Stimulated activated memory B cell treated with anti-CD40 and anti-IgM and Interleukin-4, amounts not matched to agents 10 μg/mL and 1 μg/mL and 100 μg/mL, for 72 hours (primary cell): ENCODE measurements around the gene ABCA4.
"Not testable (repeated sequence)": the region's sequence is repeated elsewhere in the genome, so short reads cannot be mapped to it uniquely, and the experiment has no call there.

ENCODE experiments used
- ATAC-seq: fragments of 150-1000 bp; cut with Tn5 transposase; 2 replicates; pipeline ENCODE4 v1.10.0; 2021
- H3K27ac Mint-ChIP-seq: one replicate; pipeline ENCODE4 v1.8.0; 2022; ENCODE audit warnings: mild to moderate bottlenecking, mixed read lengths
- H3K27me3 Mint-ChIP-seq: one replicate; pipeline ENCODE4 v1.8.0; 2022; ENCODE audit warnings: mixed read lengths
- H3K36me3 Mint-ChIP-seq: one replicate; pipeline ENCODE4 v1.8.0; 2022; ENCODE audit warnings: mixed read lengths
- H3K4me1 Mint-ChIP-seq: one replicate; pipeline ENCODE4 v1.8.0; 2022; ENCODE audit warnings: mixed read lengths
- H3K4me3 Mint-ChIP-seq: one replicate; pipeline ENCODE4 v1.8.0; 2022; ENCODE audit warnings: mild to moderate bottlenecking, moderate library complexity, mixed read lengths
- H3K9me3 Mint-ChIP-seq: one replicate; pipeline ENCODE4 v1.8.0; 2022; ENCODE audit warnings: mixed read lengths

ABCA4 gene

DNA sequence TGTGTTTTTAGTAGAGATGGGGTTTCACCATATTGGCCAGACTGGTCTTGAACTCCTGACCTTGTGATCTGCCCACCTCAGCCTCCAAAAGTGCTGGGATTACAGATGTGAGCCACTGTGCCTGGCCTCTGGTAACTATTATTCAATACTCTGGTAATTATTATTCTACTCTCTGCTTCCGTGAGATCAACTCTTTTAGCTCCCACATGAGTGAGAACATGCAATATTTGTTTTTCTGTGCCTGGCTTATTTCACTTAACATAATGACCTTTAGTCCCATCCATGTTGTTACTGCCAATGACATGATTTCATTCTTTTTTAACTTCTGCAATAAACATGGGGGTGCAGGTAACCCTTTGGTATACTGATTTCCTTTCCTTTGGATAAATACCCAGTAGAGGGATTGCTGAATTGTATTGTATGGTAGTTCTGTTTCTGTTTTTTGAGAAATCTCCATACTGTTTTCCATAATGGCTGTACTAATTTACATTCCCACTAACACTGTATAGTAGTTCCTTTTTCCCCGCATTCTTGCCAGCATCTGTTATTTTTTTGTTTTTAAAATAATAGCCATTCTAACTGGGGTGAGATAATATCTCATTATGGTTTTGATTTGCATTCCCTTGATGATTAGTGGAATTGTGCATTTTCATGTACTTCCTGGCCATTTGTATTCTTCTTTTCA lies 173.8 kb downstream of the ABCA4 start:
- not testable (repeated sequence) for ATAC-seq, H3K4me1 Mint-ChIP-seq, H3K27ac Mint-ChIP-seq, H3K4me3 Mint-ChIP-seq
- Mint-ChIP-seq H3K9me3 (peaks cover 17% of the 10 kb centered on the region), H3K36me3 (peaks cover 15% of the 10 kb centered on the region), H3K27me3 (peaks cover 48% of the 10 kb centered on the region)
